ENCODE measurements around the gene ETFBKMT. TPM values are rescaled to one million over a fixed set of nuclear protein-coding genes. Genes with fewer than 3 reads are reported as not detected.

Gene ETFBKMT
- total and polyA plus RNA-seq, 2 of the 4 experiments (the other 2 are of a cell fraction), result 1.2 to 2.5 TPM

DNA sequence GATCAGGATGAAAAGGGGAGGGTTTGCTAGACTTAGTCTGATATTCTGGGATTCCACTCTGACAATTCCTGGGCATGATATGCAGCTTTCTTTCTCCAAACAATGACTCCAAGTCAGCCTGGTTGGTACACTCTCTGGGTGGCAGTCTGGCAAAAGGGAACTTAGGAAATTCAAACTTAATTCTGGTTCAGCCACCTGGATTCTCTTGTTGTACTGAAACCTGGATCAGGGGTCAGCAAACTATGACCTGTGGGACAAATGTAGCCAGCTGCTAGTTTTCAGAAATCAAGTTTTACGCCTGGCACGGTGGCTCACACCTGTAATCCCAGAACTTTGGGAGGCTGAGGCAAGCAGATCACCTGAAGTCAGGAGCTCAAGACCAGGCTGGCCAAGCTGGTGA, 63.1 kb downstream of the ETFBKMT start:
- in situ Hi-C loops (cut with MboI; ENCODE audit: low sequenced_read_pairs), result no loop called here
- no peak for ATAC-seq (ENCODE audit: low read depth)
- no peak overlapping the region for H3K18ac ChIP-seq (ENCODE audit: low read depth, low read length)
- H3K27ac ChIP-seq (ENCODE audit: insufficient read depth, low read length), result no peak overlapping the region
- no CpG with 5 or more reads among the region's 2 CpGs for WGBS, 2 experiments (ENCODE audit: extremely low coverage in 2 of 2, insufficient read length in 1 of 2)
- H4K20me1 ChIP-seq (ENCODE audit: insufficient read depth, low read length), result no peaks in the 10 kb centered on the region
- intact Hi-C loops (cut with micrococcal nuclease), result no loop called here
- no TSS peak for BruUV-seq (replicated peaks)
- no peaks in the 10 kb centered on the region for H3K9me1 ChIP-seq (ENCODE audit: insufficient read depth, low read length)
- H3K14ac ChIP-seq (replicated peaks; ENCODE audit: low read depth, low read length), result no peak overlapping the region
- H3K4me1 ChIP-seq (ENCODE audit: control insufficient read depth, insufficient read depth, low read length), result no peaks in the 10 kb centered on the region
- ChIA-PET POLR2A (ENCODE audit: unreplicated experiment) (no interaction called here), CTCF (no interaction called here)
- no peak overlapping the region for H2BK120ac ChIP-seq (ENCODE audit: low read depth, low read length)
- TF ChIP-seq MAFK (IDR thresholded peaks at IDR 0.05; ENCODE audit: low read depth, low read length), result no peak
- TF ChIP-seq FOS (IDR thresholded peaks at IDR 0.05; ENCODE audit: low read depth, low read length), result no peak
- TF ChIP-seq MXI1 (IDR thresholded peaks at IDR 0.05; ENCODE audit: borderline replicate concordance, low read depth, low read length), result no peak
- no peak for TF ChIP-seq MAZ (IDR thresholded peaks at IDR 0.05; ENCODE audit: borderline replicate concordance, low read depth, low read length)
- no peak for TF ChIP-seq RAD21 (IDR thresholded peaks at IDR 0.05; ENCODE audit: low read length)
- TF ChIP-seq, protein P1, sequence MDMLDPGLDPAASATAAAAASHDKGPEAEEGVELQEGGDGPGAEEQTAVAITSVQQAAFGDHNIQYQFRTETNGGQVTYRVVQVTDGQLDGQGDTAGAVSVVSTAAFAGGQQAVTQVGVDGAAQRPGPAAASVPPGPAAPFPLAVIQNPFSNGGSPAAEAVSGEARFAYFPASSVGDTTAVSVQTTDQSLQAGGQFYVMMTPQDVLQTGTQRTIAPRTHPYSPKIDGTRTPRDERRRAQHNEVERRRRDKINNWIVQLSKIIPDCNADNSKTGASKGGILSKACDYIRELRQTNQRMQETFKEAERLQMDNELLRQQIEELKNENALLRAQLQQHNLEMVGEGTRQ (IDR thresholded peaks at IDR 0.05; ENCODE audit: low read depth, low read length), result no peak
- no peak overlapping the region for H2BK15ac ChIP-seq (ENCODE audit: low read depth, low read length)
- no peaks in the 10 kb centered on the region for H3K9me3 ChIP-seq (ENCODE audit: control insufficient read depth, insufficient read depth, low read length)
- no peak overlapping the region for H3K4me2 ChIP-seq (ENCODE audit: low read depth, low read length)
- no peak overlapping the region for H3K9ac ChIP-seq (ENCODE audit: low read depth, low read length)
- H3K4ac ChIP-seq (ENCODE audit: low read depth, low read length), result no peak overlapping the region
- no peak overlapping the region for H2BK5ac ChIP-seq (ENCODE audit: low read depth, low read length, poor library complexity, severe bottlenecking)
- no peak overlapping the region for H3K23ac ChIP-seq (ENCODE audit: low read depth, low read length)
- no peak overlapping the region for H4K8ac ChIP-seq (ENCODE audit: low read depth in 2 of 2, low read length in 2 of 2)
- no peak overlapping the region for H3K56ac ChIP-seq (ENCODE audit: extremely low read depth, insufficient read depth, low read length)
- dilution Hi-C loops (cut with HindIII; ENCODE audit: low sequenced_read_pairs, unreplicated experiment), result no loop called here
- H4K91ac ChIP-seq (ENCODE audit: insufficient read depth, low read depth, low read length), result no peak overlapping the region
- H2AK9ac ChIP-seq (replicated peaks; ENCODE audit: low read depth, low read length, poor library complexity), result no peak overlapping the region
- H3K79me1 ChIP-seq (ENCODE audit: low read depth in 1 of 2, low read length in 2 of 2), result no peaks in the 10 kb centered on the region; a peak in 1 of 4 replicates
- H2BK20ac ChIP-seq (ENCODE audit: low read depth, low read length), result no peak overlapping the region
- H2AK5ac ChIP-seq (ENCODE audit: low read depth, low read length), result no peak overlapping the region
- no peaks in the 10 kb centered on the region for H3K36me3 ChIP-seq (ENCODE audit: control insufficient read depth, insufficient read depth, low read length)
- DNase-seq, result no peak
- no peaks in the 10 kb centered on the region for H3K27me3 ChIP-seq (ENCODE audit: control insufficient read depth, insufficient read depth, low read length)
- no peak overlapping the region for H4K5ac ChIP-seq (ENCODE audit: low read depth, low read length)
- no peak overlapping the region for H3K4me3 ChIP-seq (ENCODE audit: insufficient read depth, low read depth, low read length)
- no peak overlapping the region for H2AFZ ChIP-seq (replicated peaks; ENCODE audit: low read length, poor library complexity)

Other genes starting within 250 kb of the ETFBKMT start
- gene DENND5B, start 68.6 kb upstream of the ETFBKMT start, total RNA-seq (2012; rRNA removed), result 11.9 and 13.4 TPM in 2 replicates
- gene DENND5B, start 68.6 kb upstream of the ETFBKMT start, polyA plus RNA-seq (2012; rRNA removed), result 5.5 and 5.6 TPM in 2 replicates
- gene AMN1, start 69.3 kb downstream of the ETFBKMT start, total RNA-seq (2012; rRNA removed), result 3.4 and 6.1 TPM in 2 replicates
- gene AMN1, start 69.3 kb downstream of the ETFBKMT start, polyA plus RNA-seq (2012; rRNA removed), result 4.0 and 5.2 TPM in 2 replicates